Peyer's patch (tissue), 4 donors: ENCODE data around the gene CERS6.

Experiments used
- POLR2A ChIP-seq, 2 donors: fragments of 450-650 bp; IDR thresholded peaks; one replicate each; pipeline ENCODE4 v1.5.1; 2017; ENCODE audit warnings: antibody characterized with exemption in 2 of 2, mild to moderate bottlenecking in 2 of 2, moderate library complexity in 2 of 2
- TF ChIP-seq, protein P1 (sequence below), 6 experiments: fragments of 450-650 bp in 4 of 6; fragments of 200-600 bp in 2 of 6; sonication (generic) in 1 of 6; IDR thresholded peaks; one replicate each; pipeline ENCODE4 v1.5.1; 2017 to 2019; ENCODE audit warnings: antibody characterized with exemption in 6 of 6, mild to moderate bottlenecking in 3 of 6, moderate library complexity in 1 of 6

- TF ChIP-seq, protein P1, sequence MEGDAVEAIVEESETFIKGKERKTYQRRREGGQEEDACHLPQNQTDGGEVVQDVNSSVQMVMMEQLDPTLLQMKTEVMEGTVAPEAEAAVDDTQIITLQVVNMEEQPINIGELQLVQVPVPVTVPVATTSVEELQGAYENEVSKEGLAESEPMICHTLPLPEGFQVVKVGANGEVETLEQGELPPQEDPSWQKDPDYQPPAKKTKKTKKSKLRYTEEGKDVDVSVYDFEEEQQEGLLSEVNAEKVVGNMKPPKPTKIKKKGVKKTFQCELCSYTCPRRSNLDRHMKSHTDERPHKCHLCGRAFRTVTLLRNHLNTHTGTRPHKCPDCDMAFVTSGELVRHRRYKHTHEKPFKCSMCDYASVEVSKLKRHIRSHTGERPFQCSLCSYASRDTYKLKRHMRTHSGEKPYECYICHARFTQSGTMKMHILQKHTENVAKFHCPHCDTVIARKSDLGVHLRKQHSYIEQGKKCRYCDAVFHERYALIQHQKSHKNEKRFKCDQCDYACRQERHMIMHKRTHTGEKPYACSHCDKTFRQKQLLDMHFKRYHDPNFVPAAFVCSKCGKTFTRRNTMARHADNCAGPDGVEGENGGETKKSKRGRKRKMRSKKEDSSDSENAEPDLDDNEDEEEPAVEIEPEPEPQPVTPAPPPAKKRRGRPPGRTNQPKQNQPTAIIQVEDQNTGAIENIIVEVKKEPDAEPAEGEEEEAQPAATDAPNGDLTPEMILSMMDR (IDR thresholded peaks at IDR 0.05): no peak
- no peak for TF ChIP-seq POLR2A (IDR thresholded peaks at IDR 0.05)
Measured at GRCh38 chr2:168717790-168718502, 261.9 kb downstream of the CERS6 start.
